Activated CD8-positive, alpha-beta memory T cell treated with anti-CD3 and anti-CD28 coated beads, Interleukin-2, amount 50 U/mL, for 24 hours (primary cell): ENCODE measurements around the gene PXDN.
"Not testable (repeated sequence)": the region's sequence is repeated elsewhere in the genome, so short reads cannot be mapped to it uniquely, and the experiment has no call there.

ENCODE experiments used
- DNase-seq: peaks from one replicate; pipeline ENCODE4 v3.0.0-alpha.2; 2020; ENCODE audit errors: extremely low read depth

The PXDN gene

DNA sequence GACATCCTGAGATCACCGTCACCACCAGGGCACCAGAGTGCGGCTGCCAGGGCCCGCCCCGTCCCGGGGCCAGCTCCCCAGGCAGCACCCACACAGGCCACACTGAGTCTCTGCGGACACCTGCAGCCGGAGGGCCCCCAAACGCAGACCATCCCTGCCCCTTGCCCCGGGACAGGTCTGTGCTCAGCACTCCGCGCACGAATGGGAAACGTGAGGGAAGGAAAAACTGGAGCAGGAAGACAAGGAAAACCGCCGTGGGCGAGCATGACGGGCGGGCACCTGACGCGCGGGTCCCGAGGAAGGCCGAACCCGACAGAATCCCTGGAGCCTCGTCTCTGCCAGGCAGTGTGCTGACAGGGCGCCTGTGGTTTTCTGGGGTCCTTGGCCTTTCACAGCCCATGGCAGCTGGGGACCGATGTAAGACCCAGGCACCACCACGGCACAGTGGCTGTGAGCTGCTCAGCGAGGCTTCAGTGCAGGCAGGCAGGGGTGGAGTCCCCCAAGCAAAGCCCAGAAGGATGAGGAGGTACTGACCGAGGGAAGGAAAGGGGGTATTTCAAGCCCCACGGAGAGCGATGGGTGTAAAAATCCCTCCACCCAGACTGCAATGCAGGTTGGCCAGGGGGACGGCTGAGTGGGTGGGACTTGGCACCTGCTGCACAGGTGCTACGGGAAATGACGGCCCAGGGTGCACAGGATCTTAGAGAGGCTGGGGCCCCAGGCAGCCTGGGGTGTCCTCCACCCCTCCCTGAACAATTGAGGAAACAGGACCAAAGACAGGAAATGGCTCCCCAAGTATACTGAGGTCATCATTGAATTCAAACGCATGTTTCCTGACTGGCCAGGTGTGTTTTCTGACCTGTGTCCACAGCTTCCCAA lies 59.0 kb downstream of the PXDN start:
- DNase-seq, result no peak

DNA sequence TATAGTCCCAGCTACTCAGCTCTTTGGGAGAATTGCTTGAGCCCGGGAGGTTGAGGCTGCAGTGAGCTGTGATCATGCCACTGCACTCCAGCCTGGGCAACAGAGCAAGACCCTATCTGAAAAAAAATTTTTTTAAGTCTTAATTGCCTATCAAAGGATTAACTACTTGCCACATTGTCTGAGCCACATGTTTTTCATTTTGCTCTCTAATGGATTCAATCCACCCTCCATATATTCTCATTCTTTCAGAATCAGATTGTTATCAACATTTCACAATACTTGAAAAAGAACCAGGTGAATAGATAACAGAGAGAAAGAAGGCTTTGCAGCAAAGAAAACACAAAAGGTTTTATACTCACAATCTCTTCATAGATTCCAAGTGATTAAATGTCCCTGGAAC lies 61.0 kb downstream of the PXDN start:
- no peak for DNase-seq

DNA sequence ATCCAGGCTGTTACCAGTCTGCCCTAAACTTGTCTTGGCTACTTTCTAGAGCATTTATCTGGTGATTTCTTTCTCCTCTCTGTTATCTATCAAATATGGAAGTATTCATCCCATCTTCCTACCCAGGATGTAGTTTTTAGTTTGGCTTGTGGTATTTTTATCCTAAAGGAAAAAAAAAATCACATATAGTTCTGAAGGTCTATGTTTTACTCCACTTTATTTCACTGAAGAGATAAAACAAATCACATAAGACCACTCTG lies 62.2 kb downstream of the PXDN start:
- no peak for DNase-seq

DNA sequence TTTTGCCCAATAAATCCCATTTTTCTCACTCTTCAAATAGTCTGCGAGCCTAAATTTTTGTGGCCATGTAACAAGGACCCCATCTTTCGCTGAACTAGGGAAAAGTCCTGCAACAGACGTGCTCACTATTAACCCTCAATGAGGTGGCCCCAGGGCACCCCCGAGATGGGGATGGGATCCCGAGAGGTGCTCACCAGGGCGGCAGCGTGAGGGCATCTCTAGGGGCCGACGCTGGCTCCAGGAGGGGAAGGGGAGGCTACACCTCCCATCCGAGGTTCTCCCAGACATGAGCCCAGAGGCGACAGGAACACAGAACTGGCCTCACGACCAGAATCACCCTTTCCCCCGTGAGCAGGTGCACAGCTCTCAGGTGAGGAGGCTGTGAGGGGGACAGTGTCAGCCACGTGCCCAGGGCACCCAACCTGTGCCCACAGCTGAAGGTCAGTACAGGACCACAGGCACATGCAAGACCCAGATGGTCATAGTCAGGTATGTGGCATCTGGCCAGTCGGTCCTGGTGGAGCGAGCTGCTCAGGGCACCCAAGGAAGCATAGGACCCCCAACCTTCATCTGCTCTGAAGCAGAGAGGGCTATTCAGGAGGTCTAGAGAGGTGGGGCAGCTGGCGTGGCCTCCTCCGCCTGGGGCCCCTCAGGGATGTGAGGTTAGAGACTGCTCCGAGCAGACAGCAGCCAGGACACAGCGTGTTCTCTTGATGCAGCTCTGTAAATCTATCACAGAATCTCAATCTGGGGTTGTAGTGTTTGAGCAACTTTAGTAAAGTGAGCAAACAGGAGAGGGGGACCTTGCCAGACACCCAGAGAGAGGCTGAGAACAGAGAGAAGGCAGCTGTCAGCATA lies 62.8 kb downstream of the PXDN start:
- no peak for DNase-seq

DNA sequence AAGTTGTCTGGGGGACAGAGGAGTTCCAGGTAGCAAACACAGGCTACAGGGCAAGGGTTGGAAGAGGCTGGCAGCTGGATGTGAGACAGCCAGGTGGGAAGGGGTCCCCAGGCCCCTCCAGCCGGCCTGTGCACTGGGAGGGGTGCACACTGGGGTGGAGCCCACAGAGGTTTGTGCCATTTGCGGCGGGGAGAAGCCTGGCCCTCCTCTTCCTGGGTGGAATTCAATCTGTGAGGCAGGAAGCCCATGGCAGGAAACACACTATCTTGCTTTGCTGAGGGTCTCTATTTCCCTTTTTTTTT lies 63.3 kb downstream of the PXDN start:
- DNase-seq, result no peak

DNA sequence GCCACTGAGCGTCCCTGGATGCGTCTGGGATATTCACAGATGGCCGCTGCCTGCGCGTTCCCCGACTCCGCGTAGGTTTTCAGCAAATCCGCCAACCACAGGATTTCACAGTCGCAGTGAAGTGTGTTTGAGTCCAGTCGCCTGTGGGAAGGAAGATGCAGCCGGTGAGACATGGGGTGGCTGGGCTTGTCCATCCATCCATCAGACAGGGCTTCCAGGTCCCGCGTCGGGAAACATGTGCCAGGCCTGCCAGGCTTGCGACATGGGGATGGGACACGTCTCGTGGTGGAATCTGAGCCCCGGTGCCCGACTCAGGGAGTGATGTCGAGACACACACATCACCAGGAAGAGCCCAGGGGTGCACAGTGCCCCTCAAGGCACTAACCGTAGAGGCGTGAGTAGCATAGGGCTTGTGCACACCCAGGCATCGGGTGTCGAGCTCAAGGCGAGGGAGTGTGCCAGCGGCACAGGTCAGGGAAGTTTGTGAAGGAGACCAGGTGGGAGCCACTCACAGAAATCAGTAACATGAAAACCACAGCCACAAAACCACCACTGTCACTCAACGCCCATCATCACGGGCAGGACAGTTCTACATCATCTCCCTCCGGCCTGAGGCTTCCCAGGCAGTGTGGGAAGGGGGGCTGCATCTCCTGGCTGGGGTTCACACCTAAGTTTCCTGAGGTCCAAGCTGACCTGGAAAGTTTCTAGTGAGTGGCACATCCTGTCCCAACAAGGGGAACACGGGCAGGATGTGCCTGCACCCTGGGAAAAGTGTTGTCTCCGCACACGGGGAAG lies 63.9 kb downstream of the PXDN start:
- DNase-seq, result no peak

DNA sequence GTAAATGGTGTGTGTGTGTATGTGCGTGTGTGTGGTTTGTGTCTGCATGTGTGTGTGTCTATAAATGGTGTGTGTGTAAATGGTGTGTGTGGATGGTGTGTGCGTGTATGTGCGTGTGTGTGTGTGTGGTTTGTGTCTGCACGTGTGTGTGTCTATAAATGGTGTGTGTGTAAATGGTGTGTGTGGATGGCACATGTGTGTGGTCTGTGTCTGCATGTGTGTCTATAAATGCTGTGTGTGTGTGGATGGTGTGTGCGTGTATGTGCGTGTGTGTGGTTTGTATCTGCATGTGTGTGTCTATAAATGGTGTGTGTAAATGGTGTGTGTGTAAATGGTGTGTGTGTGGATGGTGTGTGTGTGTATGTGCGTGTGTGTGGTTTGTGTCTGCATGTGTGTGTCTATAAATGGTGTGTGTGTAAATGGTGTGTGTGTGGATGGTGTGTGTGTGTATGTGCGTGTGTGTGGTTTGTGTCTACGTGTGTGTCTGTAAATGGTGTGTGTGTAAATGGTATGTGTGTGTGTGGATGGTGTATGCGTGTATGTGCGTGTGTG lies 64.8 kb downstream of the PXDN start:
- not testable (repeated sequence) for DNase-seq

DNA sequence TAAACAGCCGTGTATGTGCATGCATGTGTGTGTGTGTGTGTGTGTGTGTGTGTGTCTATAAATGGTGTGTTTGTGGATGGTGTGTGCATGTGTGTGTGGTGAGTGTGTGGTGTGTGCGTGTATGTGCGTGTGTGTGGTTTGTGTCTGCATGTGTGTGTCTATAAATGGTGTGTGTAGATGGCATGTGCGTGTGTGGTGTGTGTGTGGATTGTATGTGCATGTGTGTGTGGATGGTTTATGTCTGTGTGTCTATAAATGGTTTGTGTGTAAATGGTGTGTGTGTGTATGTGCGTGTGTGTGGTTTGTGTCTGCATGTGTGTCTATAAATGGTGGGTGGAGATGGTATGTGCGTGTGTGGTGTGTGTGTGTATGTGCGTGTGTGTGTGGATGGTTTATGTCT lies 65.2 kb downstream of the PXDN start:
- not testable (repeated sequence) for DNase-seq

DNA sequence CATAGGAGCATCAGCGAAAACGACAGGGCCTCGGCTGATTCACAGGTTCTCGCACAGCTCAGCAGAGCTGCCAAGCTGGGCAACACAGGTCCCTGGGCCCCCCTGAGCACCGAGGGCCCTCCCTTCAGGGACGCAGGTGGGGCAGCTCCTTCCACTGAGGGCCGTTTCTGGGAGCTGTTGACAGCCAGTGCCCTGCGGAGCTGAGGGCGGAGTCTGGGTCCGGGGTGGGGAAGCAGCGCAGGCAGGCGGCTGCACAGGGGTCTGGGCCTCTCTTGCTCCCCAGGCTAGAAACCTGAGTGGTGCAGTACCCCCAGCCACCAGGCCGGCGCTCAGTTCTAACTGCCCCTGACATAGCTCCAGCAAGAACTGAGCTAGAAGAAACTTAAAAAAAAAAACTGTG lies 65.7 kb downstream of the PXDN start:
- DNase-seq, result no peak

DNA sequence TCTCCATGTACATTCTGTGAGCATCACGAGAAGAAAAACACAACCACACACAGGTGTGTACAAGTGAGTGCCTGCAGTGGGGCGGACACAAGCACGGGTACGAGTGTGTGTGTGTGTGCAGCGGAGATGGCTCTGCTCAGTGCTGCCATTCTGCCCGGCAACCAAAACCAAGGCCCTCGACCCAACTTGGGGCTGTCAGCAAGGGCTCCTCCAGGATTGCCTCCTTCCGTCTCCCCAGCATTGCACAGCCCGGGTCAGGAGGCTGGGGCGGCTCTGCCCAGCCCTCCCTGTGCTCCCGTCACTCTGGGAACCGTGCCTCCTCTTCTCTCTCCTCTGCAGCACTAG lies 66.5 kb downstream of the PXDN start:
- no peak for DNase-seq

DNA sequence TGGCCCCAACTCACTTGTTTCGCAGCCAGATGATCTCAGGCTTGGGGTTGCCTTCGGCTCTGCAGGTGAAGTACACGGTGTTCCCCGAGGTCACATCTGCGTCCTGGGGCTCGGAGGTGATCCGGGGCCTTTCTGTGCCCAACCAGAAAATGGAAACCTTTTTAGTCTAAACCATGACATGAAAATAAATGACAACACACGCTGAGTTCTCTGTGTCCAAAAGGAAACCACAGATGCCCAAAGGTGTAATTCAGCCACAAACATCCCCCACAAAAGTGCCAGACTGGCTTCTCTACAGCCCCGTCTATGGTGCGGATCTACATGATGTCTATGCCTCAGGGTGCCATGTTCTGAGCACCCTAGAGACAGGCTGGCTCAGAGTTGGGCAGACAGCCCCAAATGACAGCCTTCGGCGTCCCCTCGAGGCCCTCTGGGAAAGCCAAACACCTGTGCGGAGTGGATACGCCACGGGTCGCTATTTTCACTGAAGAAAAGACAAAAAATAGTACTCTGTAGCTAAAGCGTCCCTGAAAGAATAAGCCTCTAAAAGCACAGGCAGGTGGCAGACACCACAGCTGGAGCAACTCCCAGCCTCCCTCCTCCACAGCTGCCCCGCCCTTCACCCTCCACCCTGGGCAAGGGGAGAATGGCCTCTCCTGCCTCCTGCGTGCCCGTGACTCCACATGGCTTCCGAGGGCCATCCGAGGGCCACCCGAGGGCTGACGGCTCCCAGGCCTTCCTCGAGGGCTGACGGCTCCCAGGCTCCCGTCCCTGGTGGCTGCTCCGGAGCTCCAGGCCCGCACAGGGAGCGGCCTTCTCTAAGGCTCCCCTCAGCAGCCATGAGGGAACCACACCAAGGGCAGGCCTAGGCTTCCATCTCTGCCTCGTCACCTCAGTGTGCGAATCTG lies 67.1 kb downstream of the PXDN start:
- DNase-seq, result no peak

DNA sequence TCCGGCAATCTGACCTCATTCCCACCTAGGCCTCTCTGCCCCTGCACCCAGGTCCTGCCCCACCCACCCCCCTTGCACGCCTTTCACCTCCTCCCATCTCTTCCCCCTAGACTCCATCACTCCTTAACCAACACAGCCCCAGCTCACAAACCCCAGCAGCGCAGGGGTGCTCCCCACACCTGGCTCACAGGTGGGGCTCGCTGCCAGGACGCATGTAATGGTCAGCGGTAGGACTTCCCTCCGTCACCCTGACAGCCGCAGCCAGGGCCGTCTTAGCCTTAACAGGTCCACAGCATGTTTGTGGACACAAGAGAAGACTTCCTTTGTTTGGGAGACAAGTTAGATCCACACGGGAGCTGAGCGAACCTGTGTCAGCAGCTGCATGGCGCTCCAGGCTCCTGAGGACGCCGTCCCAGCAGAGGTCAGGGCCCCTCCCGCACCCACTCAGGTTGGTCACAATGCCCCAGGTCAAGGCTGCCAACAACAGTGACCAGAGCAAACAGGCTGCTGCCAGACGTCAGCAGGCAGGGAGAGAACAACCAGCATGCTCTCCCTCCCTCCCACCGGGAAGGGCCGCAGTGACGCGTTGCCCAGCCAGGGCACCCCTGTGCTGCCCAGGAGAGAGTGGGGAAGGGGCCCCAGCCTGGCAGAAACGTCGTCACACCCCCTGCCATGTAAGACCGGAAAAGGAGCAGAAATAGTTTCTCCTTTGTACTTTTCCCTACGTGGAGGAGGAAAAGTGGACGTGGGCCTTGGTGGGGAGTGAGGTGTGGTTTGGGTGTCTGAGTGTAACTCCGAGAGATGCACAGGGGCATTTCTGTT lies 68.0 kb downstream of the PXDN start:
- DNase-seq, result no peak

DNA sequence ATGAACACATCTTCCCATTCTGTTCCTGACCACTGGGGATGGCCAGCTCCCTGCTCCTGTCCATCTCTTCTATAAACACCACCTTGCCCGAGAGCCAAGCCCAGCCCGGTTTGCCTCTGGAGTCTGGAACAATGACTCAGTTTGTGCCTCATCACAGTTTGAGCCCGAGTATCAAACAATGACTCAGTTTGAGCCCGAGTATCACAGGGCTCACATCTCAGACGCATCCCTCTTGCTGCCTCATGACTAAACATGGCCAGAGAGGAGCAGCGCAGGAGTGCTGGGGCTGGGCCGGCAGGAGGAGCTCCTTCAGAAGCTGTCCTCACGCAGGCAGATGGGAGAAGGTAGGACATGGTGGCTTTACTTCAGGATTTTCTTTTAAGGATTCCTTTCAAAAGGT lies 68.7 kb downstream of the PXDN start:
- no peak for DNase-seq

DNA sequence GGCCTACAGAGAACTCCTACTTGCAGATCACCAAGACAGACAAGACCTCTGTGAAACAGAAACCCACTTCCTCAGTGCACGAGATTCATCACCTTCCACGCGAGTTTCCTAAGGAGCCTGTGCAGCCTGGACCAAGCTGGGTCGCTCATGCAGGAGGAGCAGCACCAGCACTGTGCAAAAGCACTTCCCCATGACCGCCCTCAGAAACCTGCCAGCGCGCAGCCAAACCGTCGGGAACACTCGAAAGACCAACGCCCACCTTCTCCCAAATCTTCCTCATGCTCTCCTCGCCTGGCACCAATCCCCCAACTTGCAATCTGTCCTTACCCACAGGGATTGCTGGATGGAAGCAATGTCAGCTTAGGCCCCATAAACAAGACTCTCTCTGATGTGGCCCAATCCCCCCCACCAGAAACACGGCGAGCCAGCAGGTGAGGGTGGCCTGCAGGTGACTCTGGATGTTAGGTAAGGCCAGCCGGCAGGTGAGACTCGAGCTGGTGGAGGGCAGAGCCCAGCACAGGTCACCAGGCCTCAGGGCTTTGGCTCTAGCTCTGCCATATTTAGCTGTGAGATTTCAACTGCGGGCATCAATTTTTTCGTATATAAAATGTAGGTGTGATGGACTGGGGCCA lies 69.4 kb downstream of the PXDN start:
- DNase-seq, result no peak

DNA sequence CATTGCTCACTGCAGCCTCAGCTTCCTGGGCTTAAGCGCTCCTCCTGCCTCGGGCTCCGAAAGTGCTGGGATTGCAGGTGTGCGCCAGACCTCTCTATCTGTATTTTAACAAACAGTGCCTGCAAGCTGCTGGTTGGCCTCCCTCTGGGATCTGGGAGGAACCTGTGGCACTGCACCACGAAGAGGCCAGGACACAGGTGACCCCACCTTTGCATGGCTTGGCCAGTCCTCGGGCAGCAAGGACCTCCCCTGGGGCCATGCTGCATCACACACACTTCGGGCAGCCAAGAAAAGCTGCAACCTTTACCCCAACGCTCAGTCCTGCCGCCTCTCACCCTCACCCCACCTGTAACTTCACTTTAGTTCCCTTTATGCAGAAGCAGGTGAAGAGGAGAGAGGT lies 70.0 kb downstream of the PXDN start:
- no peak for DNase-seq

DNA sequence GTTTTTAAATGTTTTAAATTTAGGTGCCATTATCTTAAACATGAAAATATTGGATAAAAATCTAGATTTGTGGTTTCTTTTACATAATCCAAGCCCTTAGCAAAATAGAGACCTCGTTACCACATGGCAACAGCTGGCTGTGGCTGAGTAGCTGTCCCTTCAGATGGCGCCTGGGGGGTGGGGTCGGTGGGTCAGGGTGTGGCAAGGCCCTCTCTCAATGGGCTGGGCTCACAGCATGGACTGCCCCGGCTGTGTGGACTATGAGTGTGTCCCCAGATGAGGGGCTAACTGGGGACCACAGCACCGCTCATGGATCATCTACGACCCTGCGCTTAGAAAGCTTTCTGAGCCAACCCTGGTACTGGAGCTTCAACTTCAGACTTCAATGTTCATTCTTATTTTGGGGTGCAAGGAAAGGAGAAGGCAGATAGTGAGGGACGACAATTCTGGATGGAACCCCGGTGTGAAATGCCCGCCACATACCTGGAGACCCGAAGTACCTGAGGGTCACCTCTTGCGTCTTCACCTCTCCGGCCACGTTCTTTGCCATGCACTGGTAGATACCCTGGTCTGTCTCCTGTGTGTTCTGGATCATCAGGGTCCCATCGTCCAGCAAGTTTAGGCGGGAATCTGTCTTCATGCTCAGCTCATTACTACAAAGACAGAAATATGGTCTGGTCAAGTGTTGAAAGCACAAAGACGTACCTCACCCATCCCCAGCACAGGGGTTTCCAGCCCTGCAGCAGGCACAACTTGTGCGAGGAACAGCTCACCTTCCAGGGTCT lies 71.0 kb downstream of the PXDN start:
- DNase-seq, result no peak

DNA sequence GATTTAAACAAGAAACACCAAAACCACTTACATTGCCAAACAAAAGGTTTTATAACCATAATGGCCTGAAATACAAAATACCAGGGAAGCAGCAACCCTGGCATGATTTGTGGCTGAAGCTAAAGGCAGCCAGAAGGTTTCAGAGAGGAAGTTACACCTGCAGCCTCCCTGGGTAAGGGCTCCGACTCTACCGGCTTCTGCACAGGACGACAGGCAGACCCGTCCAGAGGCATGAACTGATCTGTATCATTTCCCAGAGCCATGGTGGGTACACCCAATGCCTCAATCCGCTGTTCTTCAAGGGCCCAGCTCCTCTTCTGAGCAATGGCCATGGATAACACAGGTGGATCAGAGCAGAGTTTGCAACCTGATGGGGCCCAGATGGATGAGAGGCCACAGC lies 71.6 kb downstream of the PXDN start:
- DNase-seq, result no peak

DNA sequence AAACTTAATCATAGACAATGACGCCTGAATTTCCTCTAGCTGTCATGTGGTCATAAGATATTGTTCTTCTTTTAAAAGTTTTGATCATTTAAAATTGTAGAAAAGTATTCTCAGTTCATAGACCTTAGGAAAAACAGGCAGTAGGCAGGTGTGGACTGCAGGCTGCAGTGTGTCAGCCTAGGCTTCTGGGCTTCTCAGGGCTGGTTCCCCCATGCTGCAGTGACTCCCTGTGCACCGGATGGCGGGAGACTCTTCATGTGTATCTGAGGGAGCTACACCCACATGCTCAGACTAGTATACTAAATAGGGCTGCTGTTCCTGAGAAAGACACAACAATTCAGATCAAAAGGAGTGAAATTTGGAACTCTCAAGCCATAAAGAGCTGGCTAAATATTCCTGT lies 72.4 kb downstream of the PXDN start:
- DNase-seq, result no peak

DNA sequence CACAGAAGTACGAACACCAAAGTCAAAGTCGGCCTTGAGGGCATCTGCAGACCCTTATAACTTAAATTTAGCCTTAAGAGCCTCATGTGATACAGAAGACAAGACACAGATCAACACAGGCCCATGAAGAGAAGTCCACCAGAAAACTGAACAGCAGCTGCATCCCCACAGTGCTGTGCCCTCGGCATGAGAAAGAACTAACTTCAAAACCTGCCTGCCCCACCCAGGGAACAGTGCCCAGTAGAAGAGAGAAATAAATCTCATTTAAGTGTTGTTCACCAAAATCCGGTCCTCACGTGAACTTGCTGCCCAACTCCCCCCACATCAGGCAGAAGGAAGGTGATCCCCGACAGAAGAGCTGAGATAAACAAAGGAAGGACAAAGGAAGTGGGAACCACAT lies 73.7 kb downstream of the PXDN start:
- no peak for DNase-seq
